Trophoblast cell (in vitro differentiated cells and primary cell): ENCODE results near the gene GGA3.

Experiments used
- DNase-seq, 2 donors: peaks; one replicate each; pipeline ENCODE4 v3.0.0-alpha.2; 2016
- H2AFZ ChIP-seq: 2 replicates; pipeline ENCODE4 v1.6.1; 2013; ENCODE audit warnings: low read length, moderate library complexity, mild to moderate bottlenecking; ENCODE audit not compliant: insufficient read depth, poor library complexity
- H2AK5ac ChIP-seq: 2 replicates; pipeline ENCODE4 v1.6.1; 2013; ENCODE audit warnings: mild to moderate bottlenecking, low read length
- H2BK120ac ChIP-seq: 2 replicates; pipeline ENCODE4 v1.6.1; 2013; ENCODE audit warnings: low read length, mild to moderate bottlenecking, moderate library complexity; ENCODE audit not compliant: insufficient read depth, poor library complexity
- H2BK12ac ChIP-seq: 2 replicates; pipeline ENCODE4 v1.6.1; 2013; ENCODE audit warnings: mild to moderate bottlenecking, low read length, moderate library complexity
- H2BK5ac ChIP-seq: 2 replicates; pipeline ENCODE4 v1.6.1; 2013; ENCODE audit warnings: low read length, low read depth, moderate library complexity, mild to moderate bottlenecking; ENCODE audit not compliant: poor library complexity
- H3K14ac ChIP-seq: 2 replicates; pipeline ENCODE4 v1.6.1; 2013; ENCODE audit warnings: mild to moderate bottlenecking, low read length
- H3K18ac ChIP-seq: 2 replicates; pipeline ENCODE4 v1.6.1; 2013; ENCODE audit warnings: mild to moderate bottlenecking, low read length
- H3K23ac ChIP-seq: 2 replicates; pipeline ENCODE4 v1.6.1; 2013; ENCODE audit warnings: low read length
- H3K27ac ChIP-seq: 2 replicates; pipeline ENCODE4 v1.5.1; 2013; ENCODE audit warnings: low read depth, mild to moderate bottlenecking, inconsistent platforms, low read length, moderate library complexity
- H3K27me3 ChIP-seq: 2 replicates; pipeline ENCODE4 v1.6.1; 2013; ENCODE audit warnings: inconsistent platforms, mild to moderate bottlenecking, low read length, moderate library complexity; ENCODE audit not compliant: insufficient read depth
- H3K36me3 ChIP-seq, 2 experiments: 1 replicate in 1 of 2; 2 replicates in 1 of 2; pipeline ENCODE4 v1.6.1; 2013; ENCODE audit warnings: low read length in 2 of 2, mild to moderate bottlenecking in 2 of 2, moderate library complexity in 1 of 2; ENCODE audit not compliant: insufficient read depth in 2 of 2, control insufficient read depth in 1 of 2
- H3K4ac ChIP-seq: 2 replicates; pipeline ENCODE4 v1.6.1; 2013; ENCODE audit warnings: low read depth, mild to moderate bottlenecking, low read length, moderate library complexity
- H3K4me1 ChIP-seq, 2 experiments: 1 replicate in 1 of 2; 2 replicates in 1 of 2; pipeline ENCODE4 v1.6.1; 2013; ENCODE audit warnings: low read length in 2 of 2, mild to moderate bottlenecking in 2 of 2, moderate library complexity in 1 of 2; ENCODE audit not compliant: insufficient read depth in 2 of 2, control insufficient read depth in 1 of 2
- H3K4me2 ChIP-seq: 2 replicates; pipeline ENCODE4 v1.6.1; 2013; ENCODE audit warnings: inconsistent platforms, mild to moderate bottlenecking, low read length, moderate library complexity
- H3K4me3 ChIP-seq: 2 replicates; pipeline ENCODE4 v1.5.1; 2013; ENCODE audit warnings: mild to moderate bottlenecking, low read depth, low read length, inconsistent platforms
- H3K79me1 ChIP-seq: one replicate; pipeline ENCODE4 v1.6.1; 2013; ENCODE audit warnings: low read length
- H3K79me2 ChIP-seq: 2 replicates; pipeline ENCODE4 v1.6.1; 2013; ENCODE audit warnings: low read length, mild to moderate bottlenecking; ENCODE audit not compliant: control insufficient read depth, insufficient read depth, poor library complexity
- H3K9ac ChIP-seq: 2 replicates; pipeline ENCODE4 v1.6.1; 2013; ENCODE audit warnings: mild to moderate bottlenecking, low read length
- H3K9me3 ChIP-seq: 2 replicates; pipeline ENCODE4 v1.6.1; 2013; ENCODE audit warnings: low read depth, mild to moderate bottlenecking, control low read depth, inconsistent platforms, low read length; ENCODE audit not compliant: insufficient read depth
- H4K12ac ChIP-seq: 2 replicates; pipeline ENCODE4 v1.6.1; 2013; ENCODE audit warnings: low read depth, mild to moderate bottlenecking, low read length, moderate library complexity
- H4K8ac ChIP-seq: 2 replicates; pipeline ENCODE4 v1.6.1; 2013; ENCODE audit warnings: low read depth, mild to moderate bottlenecking, low read length, moderate library complexity
- H4K91ac ChIP-seq: one replicate; pipeline ENCODE4 v1.6.1; 2013; ENCODE audit warnings: low read depth, mild to moderate bottlenecking, low read length, moderate library complexity
- WGBS: extraction: QIAGEN DNeasy Blood & Tissue Kit; methylation state at CpG from one replicate; pipeline ENCODE4 v1.1.7; 2013; ENCODE audit warnings: missing lambda C conversion rate; ENCODE audit not compliant: insufficient read length, insufficient coverage; ENCODE audit errors: extremely low coverage; 5-methylcytosine and 5-hydroxymethylcytosine counted together

The GGA3 gene

GRCh38 chr17:75271233-75271954, 10.0 kb upstream of the GGA3 start:
- Histone ChIP-seq H3K4me2 (peak overlapping the region; percentile 89), H4K12ac (peak overlapping the region; percentile 57), H3K23ac (no peak overlapping the region), H3K4me1 (peaks cover 0 to 10% of the 10 kb centered on the region in 2 experiments), H2AFZ (peak overlapping the region; percentile 85), H3K14ac (peak overlapping the region; percentile 92), H3K18ac (peak overlapping the region; percentile 87), H3K9ac (peak overlapping the region; percentile 60), H2BK120ac (peak overlapping the region; percentile 23), H3K9me3 (peaks cover 2% of the 10 kb centered on the region), H4K91ac (peak overlapping the region; percentile 77), H3K79me2 (peaks cover 5% of the 10 kb centered on the region), H3K4me3 (peak overlapping the region; percentile 84), H2AK5ac (no peak overlapping the region), H3K4ac (peak overlapping the region; percentile 5), H4K8ac (peak overlapping the region; percentile 93), H3K36me3 (peaks cover 10 to 11% of the 10 kb centered on the region in 2 experiments), H3K27me3 (no peaks in the 10 kb centered on the region), H3K79me1 (peaks cover 10% of the 10 kb centered on the region), H2BK5ac (peak overlapping the region; percentile 4), H3K27ac (no peak overlapping the region), H2BK12ac (no peak overlapping the region)
- WGBS, result no CpG with 5 or more reads among the region's 74 CpGs
- DNase-seq, result peak; percentile 68 to 88

GRCh38 chr17:75270966-75271232, 9.5 kb upstream of the GGA3 start, which contains the start of gene MIF4GD:
MIF4GD (minus strand) TSS chr17:75271231; CDS start chr17:75270195, 1,036 bp downstream.
- no peak within 1 kb of the TSS for H2AK5ac ChIP-seq
- peak within 1 kb of the TSS; percentile 92 for H3K14ac ChIP-seq
- H3K18ac ChIP-seq, result peak within 1 kb of the TSS; percentile 87
- peaks cover 10% of the 10 kb centered on the region for H3K79me1 ChIP-seq
- H3K9me3 ChIP-seq, result peaks cover 2% of the 10 kb centered on the region
- no peak for DNase-seq
- peak within 1 kb of the TSS; percentile 93 for H4K8ac ChIP-seq
- peaks cover 5% of the 10 kb centered on the region for H3K79me2 ChIP-seq
- peak within 1 kb of the TSS; percentile 11 for H2BK5ac ChIP-seq
- H3K4ac ChIP-seq, result peak within 1 kb of the TSS; percentile 24
- H2BK120ac ChIP-seq, result peak within 1 kb of the TSS; percentile 44
- H3K4me2 ChIP-seq, result peak within 1 kb of the TSS; percentile 96
- H3K27me3 ChIP-seq, result no peaks in the 10 kb centered on the region
- no peak within 1 kb of the TSS for H2BK12ac ChIP-seq
- peaks cover 0 to 10% of the 10 kb centered on the region in 2 experiments for H3K4me1 ChIP-seq
- H3K36me3 ChIP-seq, result peaks cover 13 to 15% of the 10 kb centered on the region in 2 experiments
- H4K12ac ChIP-seq, result peak within 1 kb of the TSS; percentile 57
- H3K23ac ChIP-seq, result no peak within 1 kb of the TSS
- no CpG with 5 or more reads among the region's 39 CpGs for WGBS
- H3K9ac ChIP-seq, result peak within 1 kb of the TSS; percentile 80
- no peak within 1 kb of the TSS for H3K27ac ChIP-seq
- peak within 1 kb of the TSS; percentile 86 for H2AFZ ChIP-seq
- H3K4me3 ChIP-seq, result peak within 1 kb of the TSS; percentile 90
- H4K91ac ChIP-seq, result peak within 1 kb of the TSS; percentile 77

DNA sequence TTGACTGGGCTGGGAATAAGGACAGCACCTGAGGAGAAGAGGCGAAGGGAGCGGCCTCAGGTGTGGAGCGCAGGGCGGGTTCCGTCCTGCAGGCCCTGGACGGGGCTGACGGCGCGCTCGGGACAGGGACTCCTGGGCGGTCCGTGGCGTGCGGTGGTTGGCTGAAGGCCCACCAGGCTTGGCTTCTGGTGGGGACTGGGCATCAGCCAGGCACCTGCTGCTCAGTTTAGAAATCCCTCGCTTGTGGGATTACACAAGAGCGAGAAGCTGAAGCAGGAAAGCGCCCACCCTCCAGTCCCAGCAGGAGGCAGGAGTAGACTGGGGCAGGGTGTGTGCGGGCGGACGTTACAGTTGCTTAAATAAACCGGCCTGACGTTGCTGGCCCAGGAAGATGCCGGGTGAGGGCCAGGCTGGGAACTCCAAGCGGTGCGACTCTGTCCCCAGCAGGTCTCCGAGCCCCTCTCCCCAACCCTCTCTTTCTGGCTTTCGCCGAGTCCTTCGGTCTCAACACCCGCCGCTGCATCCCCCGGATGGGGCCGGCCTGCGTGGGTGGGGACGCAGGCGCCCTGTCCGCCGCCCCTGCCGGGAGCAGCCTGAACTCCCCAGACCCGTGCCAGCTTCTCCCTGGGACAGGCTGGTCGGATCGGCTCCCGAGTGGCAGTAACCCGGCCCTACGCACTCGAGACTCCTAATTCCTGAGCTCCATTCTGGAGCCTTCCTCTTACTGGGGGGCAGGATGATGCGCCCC, 9.0 kb upstream of the GGA3 start:
- H4K8ac ChIP-seq, result peak overlapping the region; percentile 81
- peak overlapping the region; percentile 24 for H3K4ac ChIP-seq
- H3K4me2 ChIP-seq, result peak overlapping the region; percentile 96
- H3K23ac ChIP-seq, result no peak overlapping the region
- H3K79me1 ChIP-seq, result peaks cover 10% of the 10 kb centered on the region
- H3K9ac ChIP-seq, result peak overlapping the region; percentile 80
- H3K14ac ChIP-seq, result peak overlapping the region; percentile 29
- no peak overlapping the region for H3K27ac ChIP-seq
- peaks cover 0 to 10% of the 10 kb centered on the region in 2 experiments for H3K4me1 ChIP-seq
- no peaks in the 10 kb centered on the region for H3K27me3 ChIP-seq
- peak overlapping the region; percentile 86 for H2AFZ ChIP-seq
- H3K9me3 ChIP-seq, result peaks cover 2% of the 10 kb centered on the region
- H4K12ac ChIP-seq, result peak overlapping the region; percentile 41
- peaks cover 17 to 20% of the 10 kb centered on the region in 2 experiments for H3K36me3 ChIP-seq
- H2BK12ac ChIP-seq, result no peak overlapping the region
- DNase-seq, result peak; percentile 82 to 86
- H2BK120ac ChIP-seq, result peak overlapping the region; percentile 44
- peak overlapping the region; percentile 41 for H4K91ac ChIP-seq
- peaks cover 5% of the 10 kb centered on the region for H3K79me2 ChIP-seq
- WGBS, result no CpG with 5 or more reads among the region's 47 CpGs
- peak overlapping the region; percentile 11 for H2BK5ac ChIP-seq
- no peak overlapping the region for H3K18ac ChIP-seq
- no peak overlapping the region for H2AK5ac ChIP-seq
- H3K4me3 ChIP-seq, result peak overlapping the region; percentile 90

DNA sequence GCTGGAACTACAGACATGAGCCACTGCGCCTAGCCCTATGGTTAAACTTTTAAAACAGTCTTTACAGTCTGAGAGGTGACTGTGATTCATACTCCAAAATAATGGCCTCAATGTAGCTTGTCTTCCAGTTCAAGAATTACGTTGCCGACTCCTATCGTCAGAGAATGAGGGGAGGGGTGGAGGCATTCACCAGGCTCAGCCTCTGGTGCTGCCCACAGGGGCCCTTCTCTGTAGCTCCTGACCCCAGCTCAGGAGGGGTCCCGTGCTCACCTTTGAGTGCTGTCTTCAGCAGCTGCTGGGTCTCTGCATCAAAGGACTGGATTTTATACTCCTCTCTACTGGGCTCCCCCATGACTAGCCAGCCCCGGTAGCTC, 8.4 kb upstream of the GGA3 start:
- no peaks in the 10 kb centered on the region for H3K27me3 ChIP-seq
- H2BK120ac ChIP-seq, result no peak overlapping the region
- no peak overlapping the region for H3K27ac ChIP-seq
- H3K36me3 ChIP-seq, result peaks cover 19 to 23% of the 10 kb centered on the region in 2 experiments
- H3K18ac ChIP-seq, result no peak overlapping the region
- H3K9ac ChIP-seq, result no peak overlapping the region
- H3K79me1 ChIP-seq, result peaks cover 10% of the 10 kb centered on the region
- peaks cover 2% of the 10 kb centered on the region for H3K9me3 ChIP-seq
- H3K79me2 ChIP-seq, result peaks cover 5% of the 10 kb centered on the region
- no peak overlapping the region for H3K14ac ChIP-seq
- DNase-seq, result peak in 1 of 2 donors; percentile 11
- H2AK5ac ChIP-seq, result no peak overlapping the region
- no peak overlapping the region for H2BK12ac ChIP-seq
- no CpG with 5 or more reads among the region's 6 CpGs for whole genome bisulfite sequencing
- H4K8ac ChIP-seq, result peak overlapping the region; percentile 81
- peak overlapping the region; percentile 86 for H2AFZ ChIP-seq
- peaks cover 0 to 10% of the 10 kb centered on the region in 2 experiments for H3K4me1 ChIP-seq
- peak overlapping the region; percentile 90 for H3K4me3 ChIP-seq
- H4K91ac ChIP-seq, result peak overlapping the region; percentile 20
- no peak overlapping the region for H4K12ac ChIP-seq
- H3K4ac ChIP-seq, result no peak overlapping the region
- no peak overlapping the region for H3K23ac ChIP-seq
- H2BK5ac ChIP-seq, result no peak overlapping the region
- peak overlapping the region; percentile 96 for H3K4me2 ChIP-seq
